ENCODE measurements around the gene FHIT.

The FHIT gene

GRCh38 chr3:61278713-61279112 lies 27.5 kb upstream of the FHIT start:
- DNase-seq (ENCODE audit: insufficient read length, low spot score) = no peak
- no peak for TF ChIP-seq CTCF (IDR thresholded peaks at IDR 0.05; ENCODE audit: insufficient read depth, missing control alignments)
- FAIRE-seq = no peak

GRCh38 chr3:61277411-61277810 lies 26.2 kb upstream of the FHIT start:
- DNase-seq (ENCODE audit: insufficient read length, low spot score) = no peak
- no peak for FAIRE-seq
- TF ChIP-seq CTCF (IDR thresholded peaks at IDR 0.05; ENCODE audit: insufficient read depth, missing control alignments) = no peak

- DNase-seq (ENCODE audit: insufficient read length, low spot score) = no peak
- no peak for FAIRE-seq
- no peak for TF ChIP-seq CTCF (IDR thresholded peaks at IDR 0.05; ENCODE audit: insufficient read depth, missing control alignments)
Observed at GRCh38 chr3:61269435-61269834, 18.2 kb upstream of the FHIT start.

- no peak for FAIRE-seq
- TF ChIP-seq CTCF (IDR thresholded peaks at IDR 0.05; ENCODE audit: insufficient read depth, missing control alignments) = no peak
- no peak for DNase-seq (ENCODE audit: insufficient read length, low spot score)
Observed at GRCh38 chr3:61268644-61269043, 17.4 kb upstream of the FHIT start.

GRCh38 chr3:61264281-61264680 lies 13.0 kb upstream of the FHIT start:
- no peak for TF ChIP-seq CTCF (IDR thresholded peaks at IDR 0.05; ENCODE audit: insufficient read depth, missing control alignments)
- FAIRE-seq = no peak

GRCh38 chr3:61257148-61257547 lies 5.9 kb upstream of the FHIT start:
- TF ChIP-seq CTCF (IDR thresholded peaks at IDR 0.05; ENCODE audit: insufficient read depth, missing control alignments) = no peak
- FAIRE-seq (no peak), DNase-seq (ENCODE audit: insufficient read length, low spot score) (no peak)

More at GRCh38 chr3:61264281-61264680, 13.0 kb upstream of the FHIT start:
- DNase-seq (ENCODE audit: insufficient read length, low spot score) = no peak

- DNase-seq (ENCODE audit: insufficient read length, low spot score) (no peak), FAIRE-seq (no peak)
Observed at GRCh38 chr3:61253756-61254155, 2.5 kb upstream of the FHIT start.

More at GRCh38 chr3:61253756-61254155, 2.5 kb upstream of the FHIT start:
- TF ChIP-seq CTCF (IDR thresholded peaks at IDR 0.05; ENCODE audit: insufficient read depth, missing control alignments) = no peak

All from D721Med (cell line).